NCI-H2227 (cell line): ENCODE results near the gene MELTF.

Experiments used
- DNase-seq: peaks from one replicate; lab custom pipeline; 2025; ENCODE audit not compliant: unreplicated experiment; lab: John Stamatoyannopoulos, UW

MELTF gene

DNA sequence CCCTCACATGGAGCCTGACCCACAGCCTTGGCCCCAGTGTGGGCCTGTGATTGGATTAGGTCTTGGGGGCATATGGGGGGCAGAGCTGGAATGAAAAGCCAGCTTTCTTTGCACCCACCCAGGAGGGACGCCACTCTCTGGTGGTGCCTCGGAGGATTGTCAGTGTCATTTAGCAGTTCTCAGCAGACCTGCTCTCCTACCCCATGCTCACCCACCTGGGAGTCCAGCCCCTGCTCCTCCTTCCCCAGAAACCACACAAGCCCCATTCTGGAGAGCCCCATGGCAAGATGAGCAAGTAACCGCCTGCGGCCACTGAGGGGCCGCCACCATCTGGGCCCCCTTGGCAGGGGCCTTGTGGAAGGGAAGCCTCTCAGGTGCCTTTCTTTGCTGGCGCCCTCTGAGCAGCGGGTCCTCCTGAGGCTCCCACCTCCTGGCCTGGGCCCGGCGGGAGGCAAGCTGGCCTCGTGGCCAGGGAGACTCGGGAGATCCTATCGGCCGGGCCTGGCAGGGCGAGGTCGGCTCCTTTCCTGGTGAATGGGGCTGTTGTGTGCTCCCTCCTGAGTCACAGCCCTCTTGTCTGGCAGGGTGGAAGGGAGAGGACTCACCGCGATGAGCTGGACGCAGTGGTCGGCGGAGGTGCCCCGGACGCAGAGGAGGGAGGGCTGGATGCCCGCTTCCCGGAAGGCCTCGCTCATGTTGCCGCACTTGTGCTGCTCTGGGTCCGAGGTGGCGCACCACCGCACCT lies 2.3 kb downstream of the MELTF start:
- no peak for DNase-seq

DNA sequence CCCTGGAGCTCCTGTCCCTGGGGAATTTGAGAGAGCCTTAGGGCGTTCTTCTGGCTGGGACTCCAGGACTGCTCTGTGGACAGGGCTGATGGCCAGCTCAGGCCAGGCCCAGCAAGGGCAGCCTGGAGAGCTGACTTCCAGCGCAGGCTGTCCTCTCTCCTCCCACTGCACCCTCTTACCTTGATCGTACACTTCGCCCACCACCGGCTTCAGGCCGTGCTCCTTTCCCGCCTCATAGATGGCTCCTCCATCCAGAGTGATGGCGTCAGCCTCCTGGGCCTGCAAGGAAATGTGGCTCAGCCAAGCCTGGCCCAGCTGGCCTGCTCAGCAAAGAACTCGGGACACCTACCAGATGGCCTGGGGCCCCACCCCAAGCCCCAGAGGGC lies 3.1 kb downstream of the MELTF start:
- DNase-seq, result no peak

DNA sequence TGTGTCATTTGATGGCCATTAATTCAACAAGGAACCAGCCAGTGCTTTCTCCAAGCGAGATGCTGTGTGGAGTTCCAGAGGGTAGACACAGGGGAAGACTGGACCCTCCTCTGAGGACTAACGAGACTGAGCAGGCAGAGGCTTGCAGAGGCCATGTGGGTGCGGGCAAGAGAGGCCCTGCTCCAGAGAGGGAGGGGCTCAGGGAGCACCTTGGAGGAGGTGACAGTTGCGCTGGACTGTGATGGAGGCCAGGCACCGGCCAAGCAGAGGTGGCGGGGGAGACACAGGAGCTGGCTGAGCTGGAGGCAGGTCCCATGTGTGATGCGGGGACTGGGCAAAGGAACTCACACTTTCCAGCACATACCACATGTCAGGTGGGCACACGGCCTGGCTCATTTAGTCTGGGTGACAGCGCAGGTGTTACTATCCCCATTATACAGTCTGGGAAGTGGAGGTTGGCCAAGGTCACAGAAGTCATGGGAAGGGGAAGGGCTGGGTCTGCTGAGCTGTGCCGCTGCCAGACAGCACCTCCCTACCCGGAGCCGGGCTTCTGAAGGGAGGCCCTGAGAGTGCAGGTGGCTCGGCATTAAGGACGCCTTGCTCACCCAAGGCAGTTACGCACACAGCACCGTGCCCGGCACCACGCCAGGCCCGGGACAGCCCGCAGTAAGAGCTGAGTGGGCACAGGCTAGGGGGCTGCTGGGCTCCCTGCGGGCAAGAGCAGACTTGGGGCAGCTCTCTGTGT lies 3.7 kb downstream of the MELTF start:
- no peak for DNase-seq

DNA sequence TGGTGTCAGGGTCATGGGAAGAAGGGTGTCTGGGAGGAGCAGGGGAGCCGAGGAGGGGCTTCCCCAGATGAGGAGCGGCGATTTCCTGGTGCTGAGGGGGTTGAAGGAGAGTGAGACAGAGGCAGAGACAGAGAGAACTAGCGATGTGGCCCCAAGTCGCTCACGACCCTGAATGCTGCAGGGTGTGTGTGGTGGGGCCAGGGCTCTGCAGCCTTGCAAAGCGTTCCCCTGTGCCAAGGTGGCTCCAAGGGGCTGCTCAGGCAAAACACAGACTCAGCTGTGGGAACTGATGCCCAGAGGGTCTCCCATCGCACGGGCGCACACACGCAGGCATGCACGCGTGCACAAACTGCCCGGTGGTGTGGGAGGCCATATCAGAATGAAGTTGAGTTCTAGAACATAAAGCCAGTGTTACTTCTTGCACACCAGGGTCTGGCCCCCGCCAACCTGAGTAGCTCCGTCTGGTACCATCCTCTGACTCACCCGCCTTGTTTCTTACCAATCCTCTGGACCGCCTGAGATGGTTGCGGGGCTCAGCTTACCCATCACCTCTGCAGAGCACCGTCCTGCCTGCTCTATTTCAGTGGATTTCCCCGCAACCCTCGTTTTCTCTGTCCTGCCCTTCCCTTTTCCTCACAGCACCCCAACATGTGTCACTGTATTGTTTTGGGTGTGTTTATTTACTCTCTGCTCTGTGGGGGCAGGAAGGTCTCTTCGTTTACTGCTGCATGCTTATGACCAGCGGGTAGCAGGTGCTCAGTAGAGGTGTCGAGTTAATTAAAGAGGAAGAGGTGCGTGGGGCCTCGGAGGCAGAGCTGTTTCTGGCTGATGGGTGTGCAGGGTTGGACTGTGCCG lies 4.5 kb downstream of the MELTF start:
- DNase-seq, result no peak

DNA sequence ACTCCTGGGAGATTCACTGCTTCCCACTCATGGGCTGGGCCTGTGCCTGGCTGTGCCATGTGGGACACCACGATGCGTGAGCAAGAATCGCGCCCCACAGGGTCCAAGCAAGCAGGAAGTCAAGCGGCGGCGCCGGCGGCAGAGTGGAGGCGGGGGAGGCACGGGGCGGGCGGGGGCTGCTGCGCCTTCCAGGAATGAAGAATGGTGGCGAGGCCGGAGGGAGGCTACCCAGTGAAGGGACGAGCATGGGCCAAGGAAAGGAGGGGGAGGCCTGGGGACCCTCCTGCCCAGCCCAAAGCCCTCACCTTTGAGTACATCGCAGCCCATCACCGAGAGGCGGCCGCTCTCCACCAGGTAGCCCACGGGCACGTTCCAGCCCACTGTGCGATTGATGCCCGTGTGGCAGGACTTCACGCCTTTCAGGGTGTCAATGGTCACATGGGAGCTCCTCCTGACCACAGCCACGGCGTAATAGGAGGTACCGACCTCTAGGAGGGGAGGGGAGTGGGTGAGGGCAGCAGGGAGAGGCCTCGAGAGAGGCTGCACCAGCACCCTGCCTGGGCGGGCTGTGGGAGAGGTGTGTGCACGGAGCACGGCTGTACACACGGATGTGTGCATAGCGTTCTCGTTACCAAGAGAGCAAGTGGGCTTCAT lies 5.5 kb downstream of the MELTF start:
- no peak for DNase-seq

DNA sequence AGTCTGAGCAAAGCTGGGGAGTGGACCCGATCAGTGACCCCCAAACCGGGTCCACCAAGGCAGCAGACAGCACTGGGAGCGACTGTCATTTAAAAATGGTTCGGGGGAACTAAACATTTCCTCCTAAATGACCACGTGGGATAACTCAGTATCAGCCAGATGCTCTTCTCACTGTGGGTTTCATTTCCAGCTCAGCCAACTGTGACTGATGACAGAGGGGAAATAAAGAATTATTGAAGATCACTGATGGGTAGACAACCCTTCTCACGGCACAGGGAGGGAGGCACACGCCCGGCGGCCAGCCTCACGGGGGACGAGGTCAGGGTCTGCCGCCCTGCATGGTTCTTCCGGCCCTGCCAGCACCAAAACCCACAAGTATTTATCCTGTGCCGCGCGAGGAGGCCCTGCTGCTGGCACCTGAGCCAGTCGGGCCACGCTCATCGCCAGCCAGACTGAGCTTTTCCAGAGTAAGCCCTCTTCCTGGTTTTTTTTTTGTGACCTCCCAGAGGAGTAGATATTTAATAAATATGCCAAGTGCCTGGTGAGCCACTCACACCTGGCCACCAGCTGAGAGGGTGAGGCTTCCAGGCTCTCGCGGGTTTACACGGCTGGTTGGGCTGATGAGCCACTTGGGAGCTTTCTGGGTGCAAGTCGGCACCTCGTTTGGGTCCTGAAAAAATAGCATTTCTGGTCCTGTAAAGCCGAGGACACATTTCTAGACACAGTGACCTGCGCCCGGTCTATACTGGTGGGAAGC lies 6.2 kb downstream of the MELTF start:
- no peak for DNase-seq

DNA sequence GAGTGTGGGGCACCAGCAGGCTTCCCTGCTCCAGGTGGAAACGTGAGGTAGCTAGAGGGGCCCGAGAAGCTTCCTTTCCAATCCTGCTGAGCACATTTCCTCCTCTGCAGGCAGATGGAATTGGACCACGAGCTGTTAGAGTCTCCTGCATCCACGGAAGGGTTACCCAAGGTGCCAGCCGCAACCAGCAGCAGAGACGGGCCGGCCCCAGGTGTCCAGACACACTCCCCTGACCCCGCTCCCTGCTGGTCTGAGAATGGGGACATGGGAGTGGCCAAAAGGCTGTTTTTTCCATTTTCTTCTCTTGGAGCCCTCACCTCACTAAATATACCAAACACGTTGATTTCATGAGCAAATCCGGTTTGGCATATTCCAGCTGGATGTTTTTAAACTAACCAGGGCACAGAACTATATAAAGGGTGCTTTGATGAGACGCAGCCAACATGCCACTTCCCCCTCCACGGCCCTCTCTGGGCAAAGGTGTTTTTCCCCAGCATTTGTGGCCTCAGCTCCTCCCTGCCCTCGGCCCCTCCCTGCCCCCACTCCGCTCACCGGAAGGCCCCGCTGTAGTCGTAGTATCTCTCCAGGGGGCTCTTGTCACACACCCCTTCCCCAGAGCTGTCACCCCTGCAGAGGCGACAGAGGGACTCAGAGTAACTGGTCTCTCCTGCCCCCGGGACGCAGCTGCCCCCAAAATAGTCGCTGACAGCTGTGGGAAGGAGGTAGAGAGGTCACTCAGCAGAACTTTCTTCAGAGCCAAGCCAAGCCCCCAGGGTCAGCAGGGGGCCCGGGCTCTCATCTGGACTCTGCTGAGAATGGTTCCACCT lies 7.0 kb downstream of the MELTF start:
- DNase-seq, result no peak

DNA sequence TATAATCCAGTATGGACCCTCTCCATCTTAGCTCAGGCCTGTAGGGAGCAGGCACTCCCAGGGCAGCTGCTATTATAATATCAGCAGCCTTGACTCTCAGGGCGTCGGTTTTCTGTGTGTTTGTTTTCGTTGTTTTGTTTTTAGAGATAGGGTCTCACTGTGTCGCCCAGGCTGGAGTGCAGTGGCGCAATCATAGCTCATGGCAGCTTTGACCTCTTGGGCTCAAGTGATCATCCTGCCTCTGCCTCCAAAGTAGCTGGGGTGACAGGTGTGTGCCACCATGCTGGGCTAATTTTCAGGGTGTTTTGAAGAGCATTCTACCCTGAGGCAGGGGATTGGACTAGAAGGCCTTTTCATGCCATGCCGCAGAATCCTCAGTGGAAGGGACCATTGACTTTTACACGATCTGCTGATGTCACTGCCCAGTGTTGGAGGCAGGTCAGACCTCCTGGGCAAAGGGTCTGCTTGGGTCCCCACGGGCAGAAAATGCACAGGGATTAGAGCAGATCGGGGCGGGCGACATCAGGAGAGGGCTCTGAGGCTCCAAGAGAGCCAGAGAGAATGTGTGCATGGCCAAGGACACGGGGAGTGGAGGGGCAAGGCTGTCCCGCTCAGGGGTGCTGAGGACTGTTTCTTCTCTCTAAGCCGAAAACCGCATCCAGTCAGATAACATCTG lies 7.8 kb downstream of the MELTF start:
- no peak for DNase-seq

DNA sequence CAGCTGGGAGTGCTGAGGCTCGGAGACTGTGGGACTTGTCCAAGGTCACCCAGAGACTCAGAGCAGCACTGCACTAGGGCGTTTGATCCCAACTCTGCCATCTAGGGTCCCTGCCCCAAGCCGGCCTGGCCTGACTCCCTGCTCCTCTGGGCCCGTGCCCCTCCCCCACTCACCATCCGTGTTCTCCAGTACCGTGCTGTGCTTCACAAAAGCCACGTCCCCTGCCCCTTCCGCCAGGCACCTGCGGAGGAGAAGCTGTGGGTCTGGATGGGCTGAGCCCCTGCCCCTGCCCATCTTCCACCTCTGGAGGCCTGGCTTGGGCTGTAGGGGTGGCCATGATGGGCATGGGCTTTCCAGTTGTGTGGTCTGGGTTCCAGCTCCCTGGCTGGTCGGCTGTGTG lies 8.4 kb downstream of the MELTF start:
- no peak for DNase-seq

DNA sequence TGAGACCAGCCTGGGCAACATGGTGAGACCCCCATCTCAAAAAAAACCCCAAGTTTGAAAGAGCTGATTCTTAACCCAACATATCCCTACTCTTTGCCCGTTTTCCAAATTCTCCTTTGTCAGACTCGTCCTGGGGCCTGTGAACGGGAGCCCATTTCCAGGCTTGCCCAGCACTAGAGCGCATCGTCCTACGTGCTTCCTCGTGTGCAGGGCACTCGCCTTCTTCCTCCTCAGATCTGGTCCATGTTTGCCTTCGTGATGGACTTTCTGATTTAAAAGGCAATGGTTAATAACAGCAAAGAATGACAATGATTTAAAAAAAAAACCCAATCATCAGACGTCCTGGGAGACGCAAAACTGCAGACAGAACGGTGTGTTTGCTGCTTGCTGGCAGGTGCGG lies 10.1 kb downstream of the MELTF start:
- DNase-seq, result no peak

DNA sequence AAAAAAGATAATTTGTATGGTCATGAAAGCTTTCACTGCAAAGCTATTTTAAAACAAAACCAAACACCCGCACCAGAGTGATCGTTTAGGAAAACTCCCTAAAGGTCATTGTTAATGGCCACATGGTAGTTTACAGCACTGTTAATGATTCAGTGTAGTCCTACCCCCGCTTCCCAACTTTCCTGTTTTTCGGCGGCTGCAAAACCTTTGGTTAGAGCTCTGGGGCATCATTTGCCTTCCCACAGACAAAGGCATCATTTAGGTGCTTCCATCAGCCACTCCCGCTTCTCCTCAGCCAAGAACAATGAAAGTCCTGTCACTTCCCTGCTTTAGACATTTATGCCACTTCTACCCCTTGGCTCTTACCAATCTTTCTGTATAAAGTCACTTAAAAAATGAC lies 10.6 kb downstream of the MELTF start:
- DNase-seq, result no peak

DNA sequence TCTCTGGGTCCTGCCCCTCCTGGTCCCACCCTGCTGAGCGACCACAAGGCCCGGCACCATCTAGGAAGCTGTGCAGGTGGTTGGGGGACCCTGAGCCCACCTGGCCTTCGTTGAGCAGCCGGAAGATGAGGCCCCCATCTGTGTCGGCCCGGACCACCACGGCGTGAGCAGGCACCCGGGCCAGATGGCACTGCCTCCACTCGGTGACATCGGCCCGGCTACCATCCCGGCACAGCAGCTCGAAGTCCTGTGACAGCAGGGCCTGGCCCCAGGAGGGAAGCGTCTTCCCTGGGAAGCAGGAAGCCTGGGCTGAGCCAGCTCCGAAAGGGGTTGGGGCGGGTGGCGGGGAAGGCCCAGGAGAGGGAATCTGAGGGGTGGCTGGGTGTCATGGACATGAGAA lies 12.6 kb downstream of the MELTF start:
- DNase-seq, result no peak

DNA sequence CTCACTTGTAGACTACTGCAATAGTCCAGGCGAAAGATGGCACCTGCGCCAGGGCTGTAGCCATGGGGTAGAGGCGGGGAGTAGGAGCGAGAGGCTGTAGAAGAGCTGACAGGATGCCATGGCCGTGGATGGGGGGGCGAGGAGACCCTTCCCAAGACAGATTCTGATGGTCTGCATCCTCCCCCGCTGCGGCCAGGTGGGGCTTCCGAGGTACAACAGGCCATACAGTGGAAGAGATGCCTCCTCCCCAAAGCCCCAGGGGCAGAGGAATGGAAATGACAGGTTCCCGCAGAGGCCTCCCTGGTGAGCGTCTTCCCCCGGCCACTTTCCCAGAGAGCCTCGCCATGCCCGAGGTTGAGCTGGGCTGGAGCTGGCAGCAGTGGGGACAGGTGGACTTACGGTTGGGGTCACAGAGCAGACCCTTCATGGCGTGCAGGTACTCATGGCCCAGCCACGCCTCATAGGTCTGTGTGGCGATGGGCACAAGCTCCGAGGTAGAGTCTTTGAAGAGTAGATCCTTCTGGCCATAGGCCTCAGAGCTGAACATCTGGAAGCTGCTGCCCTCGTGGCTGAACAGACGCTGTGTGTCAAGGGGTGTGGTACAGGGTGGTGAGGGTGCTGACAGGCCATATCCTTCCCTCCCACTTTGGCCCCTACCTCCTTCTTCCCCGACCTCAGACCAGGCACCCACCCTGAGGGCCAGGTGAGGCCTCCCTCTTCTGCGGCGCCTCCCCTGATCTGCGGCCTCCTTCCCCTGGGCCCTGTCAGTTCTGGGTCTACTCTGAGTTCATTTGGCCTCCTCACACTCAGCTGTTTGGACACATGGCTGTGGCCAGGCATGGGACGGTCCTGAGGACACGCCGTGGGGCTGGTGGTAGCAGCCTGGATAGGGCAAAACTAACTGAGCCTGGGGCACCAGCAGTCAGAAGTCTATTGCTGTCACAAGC lies 13.6 kb downstream of the MELTF start:
- DNase-seq, result no peak

DNA sequence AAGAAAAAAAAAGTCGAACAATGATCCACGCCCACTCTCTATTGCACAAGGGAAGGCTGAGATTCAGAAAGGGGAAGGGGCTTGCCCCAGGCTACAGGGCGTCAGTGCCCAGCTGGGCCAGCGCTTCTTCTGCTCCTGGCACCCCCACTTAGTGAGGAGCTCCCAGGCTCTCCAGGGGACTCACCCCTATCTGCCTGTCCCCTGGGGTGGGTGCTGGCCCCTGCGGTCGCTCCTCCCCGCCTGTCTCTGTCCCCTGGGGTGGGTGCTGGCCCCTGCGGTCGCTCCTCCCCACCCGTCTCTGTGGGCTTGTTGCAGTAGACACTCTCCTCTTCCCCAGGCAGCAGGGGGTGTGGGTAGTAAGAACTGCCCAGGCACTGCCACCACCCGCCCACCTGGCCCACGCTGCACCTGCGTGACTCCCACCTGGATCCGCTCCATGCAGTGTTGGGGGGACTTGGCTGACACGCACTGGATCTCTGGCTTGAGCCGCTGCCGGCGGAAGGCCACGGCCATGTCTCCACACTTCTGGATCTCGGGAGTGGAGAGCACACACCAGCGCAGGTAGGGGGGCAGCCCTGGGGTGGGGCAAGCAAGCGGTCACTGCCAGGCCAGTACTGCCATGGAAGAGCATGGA lies 14.6 kb downstream of the MELTF start:
- no peak for DNase-seq

DNA sequence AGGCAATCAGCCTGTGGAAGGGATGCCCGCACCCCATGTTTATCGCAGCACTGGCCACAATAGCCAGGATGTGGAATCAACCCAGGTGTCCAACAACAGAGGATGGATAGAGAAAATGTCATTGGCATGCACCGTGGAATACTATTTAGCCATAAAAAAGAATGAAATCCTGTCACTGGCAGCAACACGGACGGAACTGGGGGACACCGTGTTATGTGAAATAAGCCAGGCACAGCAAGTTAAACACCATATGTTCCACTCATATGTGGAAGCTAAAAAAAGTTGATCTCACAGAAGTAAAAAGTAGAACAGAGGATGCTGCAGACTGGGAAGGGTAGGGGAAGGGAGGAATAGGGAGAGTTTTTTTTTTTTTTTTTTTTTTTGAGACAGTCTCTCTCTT lies 15.6 kb downstream of the MELTF start:
- no peak for DNase-seq

DNA sequence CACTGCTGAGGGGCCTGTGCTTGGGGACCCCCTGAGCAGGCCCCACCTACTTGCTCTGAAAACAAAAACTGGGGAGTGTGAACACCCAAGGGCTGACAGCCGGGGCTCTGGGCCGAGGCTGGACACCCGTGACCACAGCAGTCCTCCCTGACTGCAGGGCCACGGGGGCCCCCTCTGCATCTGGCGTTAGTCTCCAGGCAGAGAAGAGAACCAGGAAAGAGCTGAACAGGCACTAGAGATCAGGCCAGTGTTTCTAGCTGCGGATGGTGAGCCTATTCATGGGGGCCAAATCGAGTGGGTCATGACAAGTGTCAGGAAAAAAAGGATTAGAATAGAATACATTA lies 17.1 kb downstream of the MELTF start:
- no peak for DNase-seq

DNA sequence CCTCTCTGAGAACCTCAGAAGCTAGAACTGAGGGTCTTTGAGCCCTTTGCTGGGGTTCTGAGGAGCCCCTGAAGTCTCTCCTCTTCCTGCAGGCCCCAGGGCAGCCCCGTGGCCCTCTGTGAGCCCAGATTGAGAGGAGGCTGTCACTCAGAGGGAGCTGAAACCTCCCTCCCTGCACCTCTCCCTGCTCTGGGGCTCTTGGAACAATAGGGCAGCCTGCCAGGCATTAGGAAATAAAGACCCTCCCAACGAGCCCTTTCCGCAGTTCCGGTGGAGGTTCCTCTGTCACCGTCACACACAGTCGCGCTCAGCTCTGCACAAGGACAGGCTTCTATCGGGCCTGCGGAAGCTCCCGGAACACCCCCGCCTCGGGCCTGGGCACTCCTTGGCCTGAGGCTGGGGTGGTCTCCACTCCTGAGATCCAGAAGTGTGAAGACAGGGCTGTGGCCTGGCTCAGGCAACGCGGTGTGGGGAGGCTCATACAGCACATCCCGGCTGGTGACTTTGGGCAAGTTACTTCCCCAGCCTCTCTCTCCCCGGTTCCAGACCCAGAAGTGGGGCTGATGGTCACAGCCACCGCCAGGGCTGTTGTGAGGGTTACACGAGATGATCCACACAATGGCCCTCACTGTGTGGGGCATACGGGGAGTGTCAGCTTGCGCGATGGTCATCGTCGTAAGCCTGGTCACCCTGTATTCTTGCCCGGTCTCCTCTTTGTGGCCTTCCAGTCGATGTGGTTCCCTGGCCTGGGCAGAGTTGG lies 17.7 kb downstream of the MELTF start:
- no peak for DNase-seq
